ENCODE results near the gene FYTTD1. TPM values are rescaled to one million over a fixed set of nuclear protein-coding genes. Genes with fewer than 3 reads are reported as not detected.

Gene FYTTD1
- total RNA-seq, 4 donors from 2014 or later = 34.2 to 46.2 (median 40.3) TPM

DNA sequence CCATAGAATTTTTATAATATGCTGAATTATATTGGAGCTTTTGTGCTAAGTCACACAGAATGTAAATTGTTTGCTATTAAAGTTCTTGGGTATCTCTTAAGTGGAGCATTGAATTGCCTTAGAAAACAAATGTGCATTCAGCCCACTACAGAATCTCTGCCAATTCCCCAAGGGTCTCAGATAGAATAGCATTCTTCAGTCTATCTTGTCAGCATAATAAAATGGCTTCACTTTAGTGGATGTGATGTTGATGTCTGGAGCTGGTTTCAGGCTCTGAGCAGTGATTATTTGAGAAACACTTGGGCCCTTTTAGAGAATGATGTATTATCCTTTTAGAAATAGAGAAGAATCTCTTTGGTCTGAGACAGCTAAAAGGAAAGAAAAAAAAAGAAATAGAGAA is 86.6 kb downstream of the FYTTD1 start:
- no peak for DNase-seq
- Histone ChIP-seq H3K36me3 (peaks cover 26 to 42% of the 10 kb centered on the region in 2 donors), H3K27me3 (no peaks in the 10 kb centered on the region), H3K9me3 (no peaks in the 10 kb centered on the region), H3K27ac (no peak overlapping the region), H3K4me1 (no peaks in the 10 kb centered on the region), H3K4me3 (replicated peaks in 1 of 3) (no peak overlapping the region)
- intact Hi-C loops (cut with DNase I) = no loop called here
- no peak for TF ChIP-seq POLR2A (IDR thresholded peaks at IDR 0.05)
- TF ChIP-seq, protein P1, sequence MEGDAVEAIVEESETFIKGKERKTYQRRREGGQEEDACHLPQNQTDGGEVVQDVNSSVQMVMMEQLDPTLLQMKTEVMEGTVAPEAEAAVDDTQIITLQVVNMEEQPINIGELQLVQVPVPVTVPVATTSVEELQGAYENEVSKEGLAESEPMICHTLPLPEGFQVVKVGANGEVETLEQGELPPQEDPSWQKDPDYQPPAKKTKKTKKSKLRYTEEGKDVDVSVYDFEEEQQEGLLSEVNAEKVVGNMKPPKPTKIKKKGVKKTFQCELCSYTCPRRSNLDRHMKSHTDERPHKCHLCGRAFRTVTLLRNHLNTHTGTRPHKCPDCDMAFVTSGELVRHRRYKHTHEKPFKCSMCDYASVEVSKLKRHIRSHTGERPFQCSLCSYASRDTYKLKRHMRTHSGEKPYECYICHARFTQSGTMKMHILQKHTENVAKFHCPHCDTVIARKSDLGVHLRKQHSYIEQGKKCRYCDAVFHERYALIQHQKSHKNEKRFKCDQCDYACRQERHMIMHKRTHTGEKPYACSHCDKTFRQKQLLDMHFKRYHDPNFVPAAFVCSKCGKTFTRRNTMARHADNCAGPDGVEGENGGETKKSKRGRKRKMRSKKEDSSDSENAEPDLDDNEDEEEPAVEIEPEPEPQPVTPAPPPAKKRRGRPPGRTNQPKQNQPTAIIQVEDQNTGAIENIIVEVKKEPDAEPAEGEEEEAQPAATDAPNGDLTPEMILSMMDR (IDR thresholded peaks at IDR 0.05) = no peak

Other genes with a start within 250 kb of the FYTTD1 start
- 10 to 100 TPM; 37.1 to 83.1 (median 57.8) TPM for gene BDH1, start 193.9 kb upstream of the FYTTD1 start, total RNA-seq
- gene RUBCN, start 13.0 kb upstream of the FYTTD1 start, total RNA-seq = 10 to 100 TPM; 36.8 to 56.7 (median 46.4) TPM
- 10 to 100 TPM; 36.7 to 68.3 (median 54.9) TPM for gene LRCH3, start 41.4 kb downstream of the FYTTD1 start, total RNA-seq
- gene RPL35A, start 200.3 kb downstream of the FYTTD1 start, total RNA-seq = 1,000 to 10,000 TPM in 1 of 4 donors, 100 to 1,000 TPM in 3; 514 to 2,067 (median 704) TPM
- 10 to 100 TPM in 3 of 4 donors, 1 to 10 TPM in 1; 9.8 to 12.5 (median 10.9) TPM for gene LMLN, start 210.3 kb downstream of the FYTTD1 start, total RNA-seq

Measured in thyroid gland (tissue), 4 donors.